Colonic mucosa (tissue), 4 donors: ENCODE data around the gene RIMBP2. TPM values are rescaled to one million over a fixed set of nuclear protein-coding genes. Genes with fewer than 3 reads are reported as not detected.
"Not testable (repeated sequence)": the region's sequence is repeated elsewhere in the genome, so short reads cannot be mapped to it uniquely, and the experiment has no call there.

Experiments
- DNase-seq: peaks from one replicate; pipeline ENCODE4 v3.0.0-alpha.2; 2020
- H3K27ac ChIP-seq: fragments of 200-600 bp; one replicate; pipeline ENCODE4 v1.8.0; 2021
- H3K27me3 ChIP-seq: fragments of 200-600 bp; one replicate; pipeline ENCODE4 v1.8.0; 2021
- H3K36me3 ChIP-seq: fragments of 200-600 bp; one replicate; pipeline ENCODE4 v1.8.0; 2021
- H3K4me1 ChIP-seq: fragments of 200-600 bp; one replicate; pipeline ENCODE4 v1.8.0; 2021; ENCODE audit warnings: mild to moderate bottlenecking
- H3K4me3 ChIP-seq: fragments of 200-600 bp; one replicate; pipeline ENCODE4 v1.8.0; 2021
- H3K9ac ChIP-seq, 2 donors: one replicate each; pipeline ENCODE4 v1.7.0; 2013; ENCODE audit warnings: control low read depth in 2 of 2, low read depth in 2 of 2, low read length in 2 of 2
- H3K9me3 ChIP-seq: fragments of 200-600 bp; one replicate; pipeline ENCODE4 v1.8.0; 2021
- intact Hi-C: fragments of 100-400 bp; cut with DNase I; formaldehyde crosslinking; loops from one replicate; pipeline ENCODE4 v1.14.1; 2022
- total RNA-seq, 2 donors: library from RNA; stranded (reverse); fragmentation: NEBNext Ultra II Directional in 1 of 2; extraction: Animal tissue kit (Norgen Biotek cat#: 25700) in 1 of 2; gene quantifications; one replicate each; pipeline ENCODE4 v1.2.1, GENCODE V29; 2021
- TF ChIP-seq, protein P1 (sequence below): fragments of 200-600 bp; IDR thresholded peaks from one replicate; pipeline ENCODE4 v1.8.0; 2022; ENCODE audit warnings: antibody characterized with exemption, mild to moderate bottlenecking
- donor health status: healthy.
- donor health status: DM: no; HTN: no; CAD: no.
- donor health status: DM: no; HTN: no; CAD: no.

The RIMBP2 gene
- total RNA-seq, 2 donors from 2014 or later: 4.8 to 5.6 TPM

DNA sequence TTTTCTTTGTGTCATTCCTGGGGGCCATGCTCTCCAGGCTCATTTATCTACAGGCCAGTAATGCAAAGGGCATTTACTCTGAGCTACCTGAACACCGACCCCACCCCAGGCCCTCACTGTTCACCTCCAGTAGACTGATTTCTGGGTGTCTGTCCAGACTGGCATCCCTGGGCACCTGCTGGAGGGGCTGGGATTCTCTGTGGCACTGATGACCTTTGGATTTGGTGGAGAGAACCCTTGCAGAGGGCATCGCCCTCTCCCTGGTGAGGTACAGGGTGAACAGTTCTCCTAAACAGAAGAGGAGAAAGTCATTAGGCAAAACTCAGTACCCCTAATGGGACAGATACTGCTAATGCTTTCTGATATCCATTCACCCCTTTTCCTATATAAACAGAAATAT, 27.1 kb upstream of the RIMBP2 start:
- no peaks in the 10 kb centered on the region for H3K27me3 ChIP-seq
- H3K36me3 ChIP-seq: no peaks in the 10 kb centered on the region
- TF ChIP-seq, protein P1, sequence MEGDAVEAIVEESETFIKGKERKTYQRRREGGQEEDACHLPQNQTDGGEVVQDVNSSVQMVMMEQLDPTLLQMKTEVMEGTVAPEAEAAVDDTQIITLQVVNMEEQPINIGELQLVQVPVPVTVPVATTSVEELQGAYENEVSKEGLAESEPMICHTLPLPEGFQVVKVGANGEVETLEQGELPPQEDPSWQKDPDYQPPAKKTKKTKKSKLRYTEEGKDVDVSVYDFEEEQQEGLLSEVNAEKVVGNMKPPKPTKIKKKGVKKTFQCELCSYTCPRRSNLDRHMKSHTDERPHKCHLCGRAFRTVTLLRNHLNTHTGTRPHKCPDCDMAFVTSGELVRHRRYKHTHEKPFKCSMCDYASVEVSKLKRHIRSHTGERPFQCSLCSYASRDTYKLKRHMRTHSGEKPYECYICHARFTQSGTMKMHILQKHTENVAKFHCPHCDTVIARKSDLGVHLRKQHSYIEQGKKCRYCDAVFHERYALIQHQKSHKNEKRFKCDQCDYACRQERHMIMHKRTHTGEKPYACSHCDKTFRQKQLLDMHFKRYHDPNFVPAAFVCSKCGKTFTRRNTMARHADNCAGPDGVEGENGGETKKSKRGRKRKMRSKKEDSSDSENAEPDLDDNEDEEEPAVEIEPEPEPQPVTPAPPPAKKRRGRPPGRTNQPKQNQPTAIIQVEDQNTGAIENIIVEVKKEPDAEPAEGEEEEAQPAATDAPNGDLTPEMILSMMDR: no peak
- H3K4me3 ChIP-seq: no peak overlapping the region
- no peak overlapping the region for H3K9ac ChIP-seq
- intact Hi-C loops: loop anchor here (10.0 kb wide), 1 partner anchor 698 kb away; no protein-coding TSS in a partner anchor
- DNase-seq: no peak
- H3K27ac ChIP-seq: no peak overlapping the region
- H3K4me1 ChIP-seq: no peaks in the 10 kb centered on the region
- no peaks in the 10 kb centered on the region for H3K9me3 ChIP-seq

DNA sequence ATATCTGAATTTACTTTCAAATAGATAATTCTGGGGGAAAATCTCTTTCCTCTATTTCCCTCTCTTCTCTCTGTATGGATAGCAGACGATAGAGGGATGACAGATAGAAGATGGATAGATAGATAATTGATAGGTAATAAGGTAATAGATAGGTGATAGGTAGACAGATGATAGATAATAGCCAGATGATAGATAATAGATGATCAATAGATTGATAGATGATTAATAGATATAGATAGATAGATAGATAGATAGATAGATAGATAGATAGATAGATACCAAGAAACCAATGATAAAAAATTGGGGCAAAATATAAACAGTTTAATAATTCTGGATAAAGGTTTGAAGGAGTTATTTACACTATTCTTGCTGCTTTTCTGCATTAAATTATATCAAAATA, 26.6 kb upstream of the RIMBP2 start:
- Histone ChIP-seq H3K27me3 (no peaks in the 10 kb centered on the region), H3K36me3 (no peaks in the 10 kb centered on the region), H3K9me3 (no peaks in the 10 kb centered on the region), H3K4me3 (no peak overlapping the region), H3K4me1 (no peaks in the 10 kb centered on the region), H3K9ac (no peak overlapping the region), H3K27ac (no peak overlapping the region)
- TF ChIP-seq, protein P1: no peak
- intact Hi-C loops: loop anchor here (10.0 kb wide), 1 partner anchor 698 kb away; no protein-coding TSS in a partner anchor
- no peak for DNase-seq

DNA sequence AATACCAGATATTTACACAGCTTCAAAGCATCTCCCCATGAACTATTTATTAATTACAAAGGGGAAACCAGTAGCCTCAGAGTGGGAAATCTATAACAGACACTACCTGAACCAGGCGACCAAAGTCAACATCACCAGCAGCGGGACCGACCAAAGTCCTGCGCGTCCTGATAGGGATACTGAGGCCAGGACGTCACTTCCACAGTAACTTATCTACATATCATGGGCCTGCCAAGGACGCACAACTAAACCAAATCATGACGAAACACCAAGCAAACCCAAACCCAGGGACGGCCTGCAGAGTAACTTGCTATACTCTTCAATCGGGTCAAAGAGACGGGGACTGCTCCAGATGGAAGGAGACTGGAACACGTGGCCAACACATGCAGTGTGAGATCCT, 26.0 kb upstream of the RIMBP2 start:
- TF ChIP-seq, protein P1: no peak
- H3K9me3 ChIP-seq: no peaks in the 10 kb centered on the region
- intact Hi-C loops: loop anchor here (10.0 kb wide), 1 partner anchor 697 kb away; no protein-coding TSS in a partner anchor
- H3K27ac ChIP-seq: no peak overlapping the region
- no peaks in the 10 kb centered on the region for H3K36me3 ChIP-seq
- no peak overlapping the region for H3K4me3 ChIP-seq
- no peak for DNase-seq
- H3K27me3 ChIP-seq: no peaks in the 10 kb centered on the region
- no peak overlapping the region for H3K9ac ChIP-seq
- H3K4me1 ChIP-seq: no peaks in the 10 kb centered on the region

DNA sequence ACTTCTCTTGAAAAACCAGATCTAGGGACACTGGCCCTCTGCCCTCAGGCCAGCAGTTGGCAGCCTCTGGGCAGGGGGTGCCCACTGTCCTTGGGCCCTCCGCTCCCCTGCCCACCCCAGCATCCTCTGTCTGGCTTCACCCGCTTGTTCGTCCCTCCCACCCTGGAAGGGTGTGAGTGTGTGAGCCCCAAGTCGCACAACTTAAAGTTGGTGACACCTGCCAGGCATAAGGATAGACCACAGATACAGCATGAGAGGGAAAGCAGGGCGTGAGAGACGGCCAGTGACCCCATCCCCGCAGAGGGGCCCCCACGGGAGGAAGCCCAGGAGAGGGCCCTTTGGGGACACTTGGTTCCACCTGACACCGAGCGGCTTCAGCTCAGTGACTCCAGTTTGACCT, 23.5 kb upstream of the RIMBP2 start:
- Histone ChIP-seq H3K27ac (no peak overlapping the region), H3K4me1 (no peaks in the 10 kb centered on the region), H3K9ac (no peak overlapping the region), H3K36me3 (no peaks in the 10 kb centered on the region), H3K4me3 (no peak overlapping the region), H3K27me3 (no peaks in the 10 kb centered on the region), H3K9me3 (no peaks in the 10 kb centered on the region)
- TF ChIP-seq, protein P1: no peak
- no peak for DNase-seq
- intact Hi-C loops: no loop called here

DNA sequence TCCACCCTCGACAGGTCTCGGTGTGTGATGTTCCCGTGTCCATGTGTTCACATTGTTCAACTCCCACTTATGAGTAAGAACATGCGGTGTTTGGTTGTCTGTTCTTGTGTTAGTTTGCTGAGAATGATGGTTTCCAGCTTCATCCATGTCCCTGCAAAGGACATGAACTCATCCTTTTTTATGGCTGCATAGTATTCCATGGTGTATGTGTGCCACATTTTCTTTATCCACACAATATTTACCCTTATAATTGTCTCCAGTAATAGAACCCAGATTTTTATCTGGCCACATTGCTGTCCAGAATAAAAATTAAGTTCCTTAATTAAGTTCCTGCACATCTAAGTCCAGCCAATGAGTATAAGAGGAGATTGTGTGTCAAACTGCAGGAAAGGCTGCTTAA, 22.3 kb upstream of the RIMBP2 start:
- intact Hi-C loops: not testable (repeated sequence)

DNA sequence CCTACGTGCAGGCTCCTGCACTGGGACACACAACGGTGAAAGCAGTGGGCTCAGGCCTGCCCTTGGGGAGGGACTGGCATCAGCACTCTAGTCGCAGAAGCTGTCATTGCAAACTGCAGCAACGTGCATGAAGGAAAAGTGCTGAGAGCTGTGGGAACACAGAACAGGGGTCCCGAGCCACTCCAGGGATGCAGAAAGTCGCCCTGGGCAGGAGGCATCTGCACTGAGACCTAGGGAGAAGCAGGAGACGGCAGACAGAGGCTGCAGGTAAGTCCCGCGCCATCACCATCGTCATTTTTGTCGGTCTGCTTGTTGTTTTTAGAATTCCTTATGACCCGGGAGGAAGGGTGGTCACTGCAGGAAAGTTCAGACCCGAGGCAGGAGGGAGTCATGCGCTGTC, 21.6 kb upstream of the RIMBP2 start:
- no peaks in the 10 kb centered on the region for H3K9me3 ChIP-seq
- no peaks in the 10 kb centered on the region for H3K4me1 ChIP-seq
- no peaks in the 10 kb centered on the region for H3K36me3 ChIP-seq
- H3K4me3 ChIP-seq: no peak overlapping the region
- H3K27me3 ChIP-seq: no peaks in the 10 kb centered on the region
- H3K9ac ChIP-seq: no peak overlapping the region
- TF ChIP-seq, protein P1: no peak
- DNase-seq: no peak
- intact Hi-C loops: no loop called here
- no peak overlapping the region for H3K27ac ChIP-seq

More for the DNA sequence above, 22.3 kb upstream of the RIMBP2 start:
- DNase-seq, H3K9ac ChIP-seq, H3K9me3 ChIP-seq, H3K27ac ChIP-seq, H3K36me3 ChIP-seq, H3K4me3 ChIP-seq, H3K4me1 ChIP-seq, H3K27me3 ChIP-seq: not testable (repeated sequence)
